NCI-H524 treated with DMSO at 0.1 percent for 48 hours (cell line): Measurements from ENCODE around the gene CEP131.

ENCODE experiments used
- DNase-seq: peaks from one replicate; lab custom pipeline; 2025; lab: John Stamatoyannopoulos, UW

Gene CEP131

DNA sequence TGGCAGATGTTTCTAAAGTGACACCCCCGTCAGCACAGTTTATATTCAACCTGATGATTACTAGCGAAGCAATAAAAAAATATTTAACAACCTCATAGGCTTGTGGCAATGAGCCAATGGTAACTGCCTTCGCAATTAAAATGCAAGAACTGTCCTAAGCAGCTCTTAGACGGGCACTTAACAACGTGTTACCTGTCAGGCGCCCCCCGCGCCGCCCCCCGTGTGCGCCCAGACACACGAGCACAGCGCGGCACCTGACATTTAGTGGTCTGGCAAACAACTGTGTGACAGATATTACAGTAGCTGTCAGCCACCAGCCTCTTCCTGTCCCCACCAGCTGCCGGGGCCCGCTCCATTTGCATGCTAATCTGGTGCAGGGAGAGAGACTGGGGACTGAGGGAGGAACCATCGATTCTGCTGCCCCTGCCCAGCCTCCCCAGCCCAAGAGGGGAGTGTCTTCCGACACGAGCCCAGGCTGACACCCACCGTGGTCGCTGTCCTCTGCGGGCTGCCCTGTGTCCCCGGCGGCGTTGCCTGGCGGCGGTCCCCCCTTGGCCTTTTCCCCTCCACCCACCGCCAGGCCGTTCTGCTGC, 29.0 kb upstream of the CEP131 start:
- peak; percentile 100 for DNase-seq

DNA sequence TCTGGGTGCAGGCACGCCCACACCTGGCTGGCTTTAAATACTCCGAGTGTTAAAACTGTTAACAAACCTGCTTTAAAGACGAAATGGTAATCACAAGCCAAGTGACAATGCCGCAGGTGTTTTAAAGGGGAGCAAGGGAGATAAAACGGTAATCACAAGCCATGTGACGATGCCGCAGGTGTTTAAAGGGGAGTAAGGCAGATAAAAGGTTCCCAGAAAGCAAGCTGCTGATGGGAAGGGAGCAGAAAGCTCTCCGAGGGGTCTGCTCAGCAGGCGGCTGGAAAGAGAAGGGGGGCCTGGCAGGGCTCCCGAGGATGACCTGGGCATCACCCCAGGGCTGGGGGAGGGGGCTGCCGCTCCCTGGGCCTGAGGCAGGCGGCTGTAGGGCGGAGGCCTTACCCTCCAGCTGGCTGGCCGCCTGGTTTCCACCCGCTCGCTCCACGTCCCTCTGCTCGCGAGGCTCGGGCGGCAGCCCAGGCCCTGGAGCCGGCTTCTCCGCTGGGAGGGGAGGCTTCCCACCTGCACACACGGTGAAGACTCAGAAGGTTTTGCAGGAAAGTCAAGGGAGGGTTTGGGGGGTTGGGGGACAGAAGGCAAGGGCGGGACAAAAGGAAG, 28.4 kb upstream of the CEP131 start:
- DNase-seq: no peak

DNA sequence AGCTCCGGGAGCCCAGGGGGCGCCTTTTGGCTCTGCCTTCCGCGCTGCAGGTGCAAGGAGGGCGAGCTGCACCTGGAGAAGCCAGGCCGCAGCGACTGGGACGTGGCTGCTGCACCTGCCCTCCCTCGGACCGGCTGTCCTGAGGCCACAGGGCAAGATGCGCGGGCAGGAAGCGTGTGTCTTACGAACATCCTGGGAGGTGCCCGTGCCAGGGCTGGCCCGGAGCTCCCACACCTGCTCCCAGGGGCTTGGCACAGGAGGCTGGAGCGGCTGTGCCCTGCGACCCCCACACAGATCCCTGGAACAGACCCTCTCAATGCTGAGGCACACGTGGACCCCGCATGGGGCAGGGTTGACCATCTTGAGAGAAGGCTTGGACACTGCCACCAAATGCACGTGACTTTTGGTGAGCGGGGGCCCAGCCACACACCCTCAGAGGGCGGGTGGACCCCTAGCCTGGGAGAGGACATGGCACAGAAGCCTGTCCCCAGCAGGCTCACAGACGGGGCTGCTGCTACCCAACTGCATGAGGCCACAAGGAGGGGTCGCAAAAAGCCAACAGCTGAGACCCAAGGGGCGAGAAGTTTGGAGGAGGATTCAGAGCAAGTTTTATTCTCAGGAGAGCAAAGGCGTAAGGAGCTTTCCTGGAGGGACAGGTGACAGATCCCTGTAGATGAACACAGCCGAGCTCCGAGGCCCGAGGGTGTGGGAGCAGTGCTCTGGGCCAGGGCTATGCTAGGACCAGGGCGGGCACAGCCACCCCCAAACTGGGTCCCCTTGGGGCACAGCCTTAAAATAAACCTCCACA, 27.7 kb upstream of the CEP131 start:
- DNase-seq: no peak

DNA sequence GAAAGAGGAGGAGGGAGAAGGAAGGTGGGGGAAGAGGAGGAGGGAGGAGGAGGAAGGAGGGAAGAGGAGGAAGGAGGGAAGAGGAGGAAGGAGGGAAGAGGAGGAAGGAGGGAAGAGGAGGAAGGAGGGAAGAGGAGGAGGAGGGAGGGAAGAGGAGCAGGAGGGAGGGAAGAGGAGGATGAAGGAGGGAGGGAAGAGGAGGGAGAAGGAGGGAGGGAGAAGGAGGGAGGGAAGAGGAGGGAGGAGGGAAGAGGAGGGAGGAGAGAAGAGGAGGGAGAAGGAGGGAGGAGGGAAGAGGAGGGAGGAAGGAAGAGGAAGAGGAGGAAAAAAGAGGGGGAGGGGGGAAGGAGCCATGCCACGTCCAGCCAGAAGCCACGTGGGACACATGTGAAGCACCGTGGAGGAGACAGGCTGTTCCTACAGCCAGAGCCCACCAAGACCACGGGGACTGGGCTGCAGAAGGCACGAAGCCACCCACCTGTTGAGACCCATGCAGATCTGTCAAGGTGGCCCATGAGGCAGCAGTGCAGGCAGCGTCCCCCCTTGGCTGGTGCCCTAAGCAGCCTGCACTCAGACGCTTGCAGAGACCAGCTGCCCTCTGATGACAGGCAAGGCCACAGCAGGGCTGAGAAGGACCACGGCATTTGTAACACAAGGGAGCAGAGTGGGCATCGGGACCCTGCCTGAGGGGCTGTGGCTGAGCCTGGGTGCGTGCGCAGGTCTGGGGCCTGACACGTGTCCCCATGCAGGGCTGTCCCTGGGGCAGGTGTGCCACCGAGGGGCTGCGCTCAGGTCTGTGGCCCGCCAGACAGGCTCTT, 26.7 kb upstream of the CEP131 start:
- DNase-seq: no peak

DNA sequence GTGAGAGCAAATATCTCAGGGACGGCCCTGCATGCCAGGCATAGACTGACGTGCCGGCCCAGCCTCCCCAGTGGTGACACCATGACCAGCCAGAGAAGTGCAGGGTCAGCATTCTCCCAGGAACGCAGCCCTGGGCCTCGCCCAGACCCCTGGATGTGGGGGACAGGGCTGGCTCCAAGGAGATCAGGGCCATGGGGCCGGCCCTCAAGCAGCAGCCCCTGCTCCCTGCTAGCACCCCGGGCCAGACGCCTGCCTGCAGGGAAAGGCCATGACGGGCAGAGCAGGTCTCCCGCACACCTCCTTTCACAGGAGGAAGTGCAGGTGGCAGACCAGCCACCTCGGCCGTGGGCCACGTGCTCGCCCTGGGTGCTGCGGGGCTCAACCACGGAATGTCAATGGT, 25.9 kb upstream of the CEP131 start:
- no peak for DNase-seq

DNA sequence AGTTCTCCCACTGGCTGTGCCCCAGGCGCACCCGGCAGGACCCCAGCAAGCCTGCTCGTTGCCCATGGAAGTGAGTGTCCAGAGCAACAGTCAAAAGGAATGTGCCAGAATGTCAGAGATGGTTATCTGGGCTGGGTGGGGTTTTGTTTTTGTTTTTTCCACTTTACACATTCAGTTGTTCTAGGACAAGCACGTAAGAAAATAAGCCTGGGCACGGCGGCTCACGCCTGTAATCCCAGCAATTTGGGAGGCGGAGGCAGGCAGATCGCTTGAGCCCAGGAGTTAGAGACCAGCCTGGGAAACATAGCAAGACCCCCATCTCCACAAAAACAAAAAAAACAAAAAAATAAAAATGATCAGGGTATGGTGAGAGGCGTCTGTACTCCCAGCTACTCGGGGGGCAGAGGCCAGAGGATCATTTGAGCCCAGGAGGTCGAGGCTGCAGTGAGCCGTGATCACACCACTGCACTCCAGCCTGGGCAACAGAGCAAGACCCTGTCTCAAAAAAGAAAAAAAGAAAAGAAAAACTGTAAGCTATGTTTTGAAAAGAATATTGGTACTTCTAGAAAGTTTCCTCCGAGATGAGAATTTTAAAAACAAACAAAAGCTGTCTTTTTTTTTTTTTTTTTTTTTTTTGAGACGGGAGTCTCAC, 24.7 kb upstream of the CEP131 start:
- DNase-seq: no peak

DNA sequence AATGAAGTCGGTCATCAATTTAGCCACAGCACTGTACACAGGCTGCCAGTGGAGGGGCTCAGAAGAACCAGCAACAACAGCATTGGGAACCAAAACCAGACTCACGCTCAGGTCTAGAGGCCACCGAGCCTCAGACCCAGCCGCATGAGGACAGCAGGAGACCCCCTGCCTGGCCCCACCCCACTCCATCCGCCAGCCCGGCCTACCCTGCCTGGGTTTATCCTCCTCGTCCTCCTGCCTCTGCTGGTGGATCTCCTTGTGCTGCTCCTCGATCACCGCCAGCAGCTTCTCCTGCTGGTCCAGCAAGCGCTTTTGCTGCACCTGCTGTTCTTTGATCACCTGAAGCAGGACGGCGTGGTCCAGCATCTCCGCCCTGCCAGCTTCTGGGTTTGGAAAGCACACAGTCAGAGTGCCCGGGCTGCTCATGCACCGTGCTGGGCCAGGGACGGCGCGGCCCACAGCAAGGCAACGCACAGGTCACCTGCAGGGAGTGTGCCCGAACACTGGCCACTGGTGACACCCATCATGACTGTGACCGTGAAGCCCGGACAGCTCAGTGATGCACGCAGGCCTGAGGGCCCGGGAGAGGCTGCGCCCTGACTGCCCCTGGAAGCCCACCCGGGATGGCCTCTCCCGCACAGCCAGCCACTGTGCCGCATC, 24.0 kb upstream of the CEP131 start:
- no peak for DNase-seq

DNA sequence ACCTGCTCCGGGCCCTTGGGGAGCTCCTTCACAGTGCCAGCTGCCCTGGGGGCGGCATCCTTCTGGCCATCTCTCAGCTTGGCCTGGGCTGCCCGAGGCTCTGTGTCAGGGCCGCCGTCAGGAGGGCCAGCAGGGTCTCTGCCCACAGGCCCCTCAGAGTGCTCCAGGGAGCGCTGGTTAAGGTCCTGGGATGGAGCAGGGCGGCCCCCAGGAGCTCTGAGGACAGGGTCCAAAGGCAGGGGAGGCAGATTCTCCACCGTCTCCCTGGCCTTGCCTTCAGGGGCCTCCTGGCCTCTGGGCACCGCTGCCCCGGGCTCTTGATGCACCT, 23.5 kb upstream of the CEP131 start:
- DNase-seq: no peak

DNA sequence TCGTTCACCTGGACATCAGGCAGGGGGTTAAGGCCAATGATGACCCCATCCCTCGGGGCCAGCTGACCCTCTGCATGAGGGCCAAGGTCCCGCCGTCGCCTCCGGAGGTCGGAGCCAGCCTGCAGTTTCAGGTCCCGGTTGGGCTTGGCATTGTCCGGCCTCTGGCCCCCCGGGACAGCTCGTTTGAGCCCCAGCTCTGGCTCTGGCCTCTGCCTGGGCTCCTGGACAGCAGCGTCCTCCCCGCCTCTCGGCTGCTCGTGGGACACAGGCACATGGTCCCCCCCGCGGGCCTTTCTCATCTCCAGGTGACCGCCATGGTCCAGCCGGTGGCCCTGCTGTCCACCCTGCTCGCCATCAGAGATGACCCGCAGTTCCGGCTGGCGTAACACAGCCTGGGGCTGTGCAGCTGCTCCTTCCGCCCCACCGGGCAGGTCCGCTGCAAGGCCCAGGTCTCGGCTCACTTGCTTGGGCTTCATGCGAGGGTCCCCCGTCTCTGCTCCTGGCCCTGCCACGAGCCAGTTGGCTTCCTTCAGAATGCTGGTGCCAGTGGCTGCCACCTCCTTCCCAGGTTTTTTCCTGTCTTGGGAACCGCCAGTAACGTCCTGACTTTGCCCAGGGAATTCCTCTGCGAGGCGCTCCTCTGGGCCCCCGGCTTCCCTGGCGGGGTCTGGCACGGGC, 23.0 kb upstream of the CEP131 start:
- no peak for DNase-seq

DNA sequence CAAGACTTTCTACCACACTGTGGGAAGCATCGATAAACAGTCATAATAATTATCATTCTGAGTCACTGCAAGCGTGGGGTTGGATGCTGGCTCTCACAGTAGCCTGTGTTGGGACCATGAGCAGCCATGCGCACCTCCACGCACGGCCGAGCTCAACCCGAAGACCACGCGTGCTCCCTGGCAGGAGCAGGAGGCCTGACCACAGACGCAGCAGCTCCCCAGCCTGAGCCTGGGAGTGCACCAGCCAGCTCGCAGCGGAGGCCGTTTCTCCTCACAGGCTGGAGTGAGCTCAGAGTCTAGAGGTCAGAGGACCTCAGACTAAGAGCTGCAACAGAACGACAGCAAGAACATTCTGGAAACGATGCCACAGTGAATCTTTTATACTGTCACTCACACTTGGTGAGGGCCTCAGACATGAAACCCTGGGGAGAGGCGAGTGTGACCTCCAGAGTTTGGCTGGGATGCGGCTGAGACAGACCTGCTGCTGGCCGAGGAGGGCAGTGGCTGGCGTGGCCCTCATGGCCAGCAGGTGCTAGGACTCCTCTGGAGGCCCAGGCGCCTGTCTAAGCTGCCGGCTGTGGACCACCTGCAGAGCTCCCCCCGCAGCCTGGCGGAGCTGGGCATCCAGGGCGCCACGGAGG, 22.4 kb upstream of the CEP131 start:
- DNase-seq: no peak

DNA sequence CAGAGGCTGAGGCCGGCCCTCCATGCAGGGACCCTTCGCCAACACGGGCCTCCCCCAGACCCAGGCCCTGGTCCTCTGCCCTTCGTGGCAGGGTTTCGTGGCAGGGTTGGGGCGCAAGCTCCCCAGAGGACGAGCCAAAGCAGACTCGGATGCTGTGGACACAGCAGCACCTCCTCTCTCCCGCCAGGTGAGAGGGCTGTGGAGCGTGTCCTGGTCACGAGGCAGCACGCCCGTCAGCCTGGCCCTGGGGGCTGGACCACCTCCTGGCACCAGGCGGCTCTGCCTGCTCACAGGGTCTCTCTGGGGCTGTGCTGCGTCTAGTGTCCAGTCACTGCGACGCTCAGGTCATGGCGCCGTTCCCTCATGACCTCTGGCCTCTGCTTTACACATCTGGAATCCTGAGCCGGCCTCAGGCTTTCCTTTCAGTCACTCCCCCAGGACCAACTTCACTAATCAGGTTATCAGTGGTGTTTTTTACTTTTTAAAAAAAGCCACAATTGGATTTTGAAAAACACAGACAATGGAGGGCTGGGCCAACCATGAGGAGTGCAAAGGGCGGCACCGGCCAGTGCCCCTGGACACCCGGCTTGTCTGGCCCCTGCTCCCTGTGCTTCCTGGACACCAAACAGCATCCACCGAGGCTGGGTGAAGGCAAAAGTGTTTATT, 21.7 kb upstream of the CEP131 start:
- no peak for DNase-seq

DNA sequence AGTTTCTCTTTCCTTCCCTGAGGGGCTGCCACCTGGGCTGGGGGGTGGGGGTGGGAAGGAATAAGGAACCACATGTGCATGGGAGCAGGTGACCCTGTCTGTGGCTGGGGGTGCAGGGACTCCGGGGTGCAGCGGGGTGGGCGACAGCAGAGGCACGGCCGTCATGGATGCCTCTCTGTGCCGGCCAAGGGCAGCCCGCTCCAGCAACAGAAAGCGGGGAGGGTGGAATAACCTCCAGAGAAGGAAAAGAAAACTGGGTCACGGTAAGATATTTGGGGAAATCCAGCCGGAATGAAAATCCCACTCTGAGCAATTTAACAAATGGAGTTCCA, 20.5 kb upstream of the CEP131 start:
- DNase-seq: no peak

DNA sequence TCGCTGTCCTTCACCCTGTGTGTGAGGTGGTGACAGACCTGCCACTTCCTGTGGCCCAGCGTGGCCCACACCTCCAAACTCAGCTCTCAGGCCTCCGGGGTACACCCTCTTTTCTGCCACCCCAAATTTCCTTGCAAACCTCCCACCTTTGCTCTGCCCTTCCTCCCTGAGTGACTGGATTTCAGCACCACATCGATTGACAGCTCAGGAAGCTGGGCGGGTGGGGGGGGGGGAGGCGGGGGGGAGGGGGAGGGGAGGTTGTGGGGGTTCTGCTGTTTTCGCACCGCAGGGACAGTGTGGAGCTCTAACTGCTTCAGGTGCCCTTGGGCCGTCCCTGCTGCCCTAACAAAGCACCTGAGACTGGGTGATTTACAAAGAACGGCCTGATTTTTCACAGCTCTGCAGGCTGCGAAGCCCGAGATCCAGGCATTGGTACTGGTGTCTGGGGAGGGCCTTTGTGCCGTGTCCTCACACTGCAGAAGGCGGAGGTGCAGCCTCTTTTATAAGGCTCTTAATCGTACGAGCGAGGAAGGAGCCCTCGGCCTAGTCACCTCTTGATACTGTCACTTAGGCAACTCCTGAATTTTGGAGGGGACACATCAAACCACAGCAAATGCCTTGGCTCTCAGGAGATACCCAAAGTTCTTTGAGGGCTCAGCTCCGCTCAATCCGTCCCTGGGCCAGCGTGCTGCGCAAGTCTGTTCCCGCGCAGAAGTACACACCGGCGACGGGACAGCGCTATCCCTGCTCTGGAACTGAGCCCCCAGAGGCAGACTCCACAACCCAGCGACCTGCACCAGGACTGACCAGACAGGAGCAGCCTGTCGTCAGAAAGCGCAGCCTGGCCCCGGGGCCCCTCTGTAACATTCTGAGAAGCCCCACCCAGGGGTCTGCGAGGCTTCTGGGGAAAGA, 19.9 kb upstream of the CEP131 start:
- no peak for DNase-seq

DNA sequence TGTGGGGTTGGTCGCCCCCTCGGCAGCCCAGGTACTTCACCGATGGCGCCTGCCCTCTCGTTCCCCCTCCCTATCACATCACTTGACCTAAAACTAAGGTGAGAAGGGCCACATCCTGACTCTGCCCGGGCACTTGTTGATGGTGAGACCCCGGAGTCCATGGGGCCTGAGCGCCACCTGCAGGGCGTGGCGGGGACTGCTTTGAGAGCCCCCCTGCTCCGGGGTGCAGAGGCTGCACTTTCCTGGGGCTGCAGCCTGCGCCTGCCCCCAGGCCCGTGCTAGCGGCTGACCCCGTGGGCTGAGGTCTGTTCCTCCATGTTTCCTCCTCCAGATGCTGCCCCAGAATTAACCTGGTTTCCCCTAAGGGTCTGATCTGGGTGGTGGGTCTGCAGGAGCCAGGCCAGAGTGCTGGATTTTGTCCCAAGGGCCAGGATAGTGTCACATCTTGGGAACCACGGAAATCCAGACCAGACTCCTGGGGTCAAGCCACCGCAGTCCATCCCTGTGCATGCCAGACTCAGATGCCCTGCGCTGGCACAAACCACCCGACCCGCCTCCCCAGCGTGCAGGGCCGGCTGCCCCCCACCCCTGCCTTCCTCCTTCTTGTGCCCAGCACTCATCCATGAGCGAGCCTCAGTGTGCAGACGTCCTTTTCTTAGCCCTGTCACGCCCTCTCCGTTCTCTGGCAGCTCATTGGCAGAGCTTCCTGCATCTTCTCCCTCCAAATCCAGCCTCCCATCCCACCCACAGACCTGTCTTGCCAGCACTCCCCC, 19.1 kb upstream of the CEP131 start:
- DNase-seq: no peak

DNA sequence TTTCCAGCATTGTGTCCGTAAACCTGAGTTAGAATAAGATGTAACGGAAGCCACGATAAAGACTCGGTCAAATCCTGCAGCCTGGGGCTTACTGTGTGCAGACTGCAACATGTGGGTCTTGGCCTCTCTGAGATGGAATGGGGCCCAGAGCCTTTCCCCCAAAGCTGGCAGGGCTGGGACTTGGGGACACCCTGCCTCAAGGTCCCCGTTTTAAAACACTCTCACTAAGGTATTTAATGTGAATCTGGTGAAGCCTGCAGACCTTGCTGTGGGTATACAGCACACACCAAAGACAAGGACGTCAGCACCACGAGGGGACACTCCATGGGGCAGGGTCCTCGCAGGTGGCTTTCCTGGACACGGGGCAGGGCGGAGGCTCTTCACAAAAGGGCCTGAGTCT, 18.4 kb upstream of the CEP131 start:
- no peak for DNase-seq

DNA sequence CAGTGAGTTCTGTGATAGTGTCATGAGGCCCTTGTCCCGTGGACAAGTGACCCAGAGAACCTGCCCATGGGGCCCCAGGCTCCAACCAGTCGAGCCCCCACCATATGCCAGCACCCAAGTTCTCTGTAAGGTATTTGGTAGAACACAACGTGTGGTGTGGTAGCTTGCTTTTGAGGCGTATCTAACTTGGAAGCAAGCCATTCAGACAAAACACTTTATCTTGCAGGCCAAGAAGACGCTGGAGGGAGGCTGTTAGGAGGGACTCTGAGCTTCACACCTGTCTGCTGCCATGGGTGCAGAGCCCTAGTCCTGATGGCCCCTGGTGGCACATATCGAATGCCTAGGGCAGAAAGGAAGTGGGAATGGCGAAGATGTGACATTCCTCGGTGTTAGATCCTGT, 18.0 kb upstream of the CEP131 start:
- no peak for DNase-seq

DNA sequence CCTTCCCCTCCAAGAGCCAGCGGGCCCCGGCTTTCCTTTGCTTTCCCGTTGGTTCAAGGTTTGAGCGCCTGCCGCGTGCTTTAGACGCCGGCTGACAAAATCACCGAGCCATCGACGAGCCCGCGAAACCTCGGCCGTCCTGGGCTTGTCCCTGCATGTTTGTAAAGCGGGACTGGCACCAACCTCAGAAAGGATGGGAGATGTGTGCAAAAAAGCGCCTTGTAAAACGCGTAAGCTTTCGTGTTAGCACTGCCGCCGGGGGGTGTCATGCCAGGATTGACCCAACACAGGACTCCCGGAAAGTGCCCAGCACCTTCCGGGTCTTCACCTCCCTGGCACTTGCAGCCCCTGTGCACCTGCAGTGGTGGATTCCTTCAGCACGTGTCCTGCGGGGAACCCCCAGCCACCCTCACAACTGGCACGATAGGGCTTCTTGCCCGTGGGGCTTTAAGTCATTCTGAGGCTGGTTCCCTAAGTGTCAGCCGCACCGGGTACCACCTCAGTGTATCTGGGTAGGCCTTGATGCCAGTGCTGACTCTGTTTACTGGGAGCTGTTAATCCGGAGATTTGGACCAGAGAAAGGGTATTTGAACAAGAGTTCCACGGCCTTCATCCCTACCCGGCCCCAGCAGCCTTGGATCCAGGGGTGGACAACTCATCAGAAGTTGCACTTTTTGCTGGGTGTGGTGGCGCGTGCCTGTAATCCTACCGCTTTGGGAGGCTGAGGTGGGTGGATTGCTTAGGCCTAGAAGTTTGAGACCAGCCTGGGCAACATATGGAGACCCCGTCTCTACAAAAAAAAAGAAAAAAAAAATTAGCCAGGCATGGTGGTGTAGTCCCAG, 17.2 kb upstream of the CEP131 start:
- DNase-seq: no peak
